RWPE2 (cell line): ENCODE measurements around the gene DGUOK.

Experiments used
- ATAC-seq: fragments of 200-7000 bp; cut with Tn5 transposase; 3 replicates; pipeline ENCODE4 v1.9.1; 2021; ENCODE audit warnings: low read depth
- DNase-seq: peaks from one replicate; pipeline ENCODE4 v3.0.0-alpha.2; 2020; ENCODE audit warnings: low spot score
- H3K27ac ChIP-seq: fragments of 450-650 bp; 2 replicates; pipeline ENCODE4 v1.5.1; 2017; ENCODE audit warnings: mild to moderate bottlenecking; ENCODE audit not compliant: poor library complexity, severe bottlenecking
- H3K27me3 ChIP-seq: fragments of 250-450 bp; sonication (Bioruptor Pico); 2 replicates; pipeline ENCODE4 v1.5.1; 2021; ENCODE audit warnings: mild to moderate bottlenecking, moderate library complexity; ENCODE audit not compliant: insufficient read depth, poor library complexity, severe bottlenecking
- H3K36me3 ChIP-seq: fragments of 250-450 bp; sonication (Bioruptor Pico); 2 replicates; pipeline ENCODE4 v1.5.1; 2020; ENCODE audit warnings: low read depth, mild to moderate bottlenecking, moderate library complexity
- H3K4me1 ChIP-seq: fragments of 250-450 bp; sonication (Bioruptor Pico); 2 replicates; pipeline ENCODE4 v1.5.1; 2021; ENCODE audit warnings: mild to moderate bottlenecking, moderate library complexity; ENCODE audit not compliant: insufficient read depth, poor library complexity, severe bottlenecking
- H3K4me3 ChIP-seq: fragments of 250-450 bp; sonication (Bioruptor Pico); 2 replicates; pipeline ENCODE4 v1.5.1; 2021; ENCODE audit warnings: mild to moderate bottlenecking, moderate library complexity; ENCODE audit not compliant: severe bottlenecking
- H3K9me3 ChIP-seq: fragments of 250-450 bp; sonication (Bioruptor Pico); 2 replicates; pipeline ENCODE4 v1.5.1; 2021; ENCODE audit warnings: mild to moderate bottlenecking, moderate library complexity; ENCODE audit not compliant: severe bottlenecking
- CTCF ChIP-seq: fragments of 450-650 bp; IDR thresholded peaks from one replicate; pipeline ENCODE4 v1.5.1; 2017; ENCODE audit warnings: mild to moderate bottlenecking, moderate library complexity; ENCODE audit not compliant: poor library complexity, severe bottlenecking

The DGUOK gene

GRCh38 chr2:74006459-74006858 lies 79.8 kb downstream of the DGUOK start:
- DNase-seq (no peak), ATAC-seq (no peak)
- no peak overlapping the region for H3K4me3 ChIP-seq
- no peak overlapping the region for H3K27ac ChIP-seq
- peaks cover 42% of the 10 kb centered on the region for H3K4me1 ChIP-seq
- H3K9me3 ChIP-seq, result no peaks in the 10 kb centered on the region
- H3K36me3 ChIP-seq, result no peaks in the 10 kb centered on the region
- no peaks in the 10 kb centered on the region for H3K27me3 ChIP-seq
- no peak for TF ChIP-seq CTCF

- Histone ChIP-seq H3K36me3 (no peaks in the 10 kb centered on the region), H3K27ac (no peak overlapping the region), H3K4me1 (peaks cover 42% of the 10 kb centered on the region), H3K4me3 (no peak overlapping the region), H3K9me3 (no peaks in the 10 kb centered on the region), H3K27me3 (no peaks in the 10 kb centered on the region)
- ATAC-seq (no peak), DNase-seq (no peak)
- TF ChIP-seq CTCF, result no peak
Measured at GRCh38 chr2:74007121-74007520, 80.4 kb downstream of the DGUOK start.

- DNase-seq, result no peak
- Histone ChIP-seq H3K4me3 (no peak overlapping the region), H3K36me3 (no peaks in the 10 kb centered on the region), H3K4me1 (peaks cover 42% of the 10 kb centered on the region), H3K27ac (peak overlapping the region; percentile 60), H3K27me3 (no peaks in the 10 kb centered on the region), H3K9me3 (no peaks in the 10 kb centered on the region)
- TF ChIP-seq CTCF, result no peak
- ATAC-seq, result no peak
Measured at GRCh38 chr2:74007711-74008110, 81.0 kb downstream of the DGUOK start.
